HG03457 (cell line): ENCODE data around the gene TTC29.
"Not testable (repeated sequence)": the region's sequence is repeated elsewhere in the genome, so short reads cannot be mapped to it uniquely, and the experiment has no call there.

ENCODE experiments used
- ATAC-seq: cut with Tn5 transposase; IDR thresholded peaks from one replicate; pipeline ENCODE4 v1.9.1; 2021; ENCODE audit warnings: moderate number of reproducible peaks; ENCODE audit not compliant: unreplicated experiment

Gene TTC29

GRCh38 chr4:146857298-146857697, 88.4 kb downstream of the TTC29 start:
- no peak for ATAC-seq

DNA sequence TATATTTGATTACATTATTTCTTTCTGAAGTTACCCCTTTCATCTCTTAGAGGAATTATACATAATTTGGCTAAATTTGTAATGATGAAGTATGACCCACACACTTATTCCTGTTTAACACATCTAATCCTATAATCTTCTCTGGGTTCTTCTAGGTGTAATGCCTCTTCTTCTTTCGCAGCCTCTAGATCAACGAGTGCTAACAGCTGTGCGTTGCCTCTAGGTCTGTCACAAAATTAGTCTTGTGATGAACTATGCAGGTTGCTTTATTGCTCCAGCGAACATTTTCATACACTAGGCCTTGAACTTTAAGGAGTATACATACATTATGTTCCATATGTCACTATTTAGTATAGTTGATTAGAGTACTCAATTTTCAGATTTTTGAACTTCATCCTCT, 89.9 kb downstream of the TTC29 start:
- no peak for ATAC-seq

- ATAC-seq = no peak
These were observed 93.3 kb downstream of the TTC29 start for GRCh38 chr4:146852360-146852759.

DNA sequence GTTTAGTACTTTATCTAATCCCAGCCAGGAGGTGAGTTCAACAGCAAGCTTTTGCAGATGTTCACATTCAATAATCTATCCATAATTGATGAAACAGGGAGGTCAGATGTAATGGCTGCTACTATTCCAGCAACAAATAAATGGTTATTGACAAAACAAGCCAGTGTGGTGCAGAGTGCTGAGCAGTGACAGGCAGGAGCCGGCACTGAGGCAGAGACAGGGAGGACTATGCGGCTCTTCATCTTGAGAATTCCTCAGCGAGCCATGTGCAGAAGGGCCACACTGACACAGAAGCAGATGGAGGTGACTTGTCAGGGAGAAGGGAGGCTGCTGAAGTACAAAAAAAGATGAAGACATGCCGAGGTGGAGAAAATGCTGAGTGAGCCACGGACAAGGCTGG, 98.3 kb downstream of the TTC29 start:
- no peak for ATAC-seq

- no peak for ATAC-seq
These were observed 98.8 kb downstream of the TTC29 start for GRCh38 chr4:146846882-146847281.

DNA sequence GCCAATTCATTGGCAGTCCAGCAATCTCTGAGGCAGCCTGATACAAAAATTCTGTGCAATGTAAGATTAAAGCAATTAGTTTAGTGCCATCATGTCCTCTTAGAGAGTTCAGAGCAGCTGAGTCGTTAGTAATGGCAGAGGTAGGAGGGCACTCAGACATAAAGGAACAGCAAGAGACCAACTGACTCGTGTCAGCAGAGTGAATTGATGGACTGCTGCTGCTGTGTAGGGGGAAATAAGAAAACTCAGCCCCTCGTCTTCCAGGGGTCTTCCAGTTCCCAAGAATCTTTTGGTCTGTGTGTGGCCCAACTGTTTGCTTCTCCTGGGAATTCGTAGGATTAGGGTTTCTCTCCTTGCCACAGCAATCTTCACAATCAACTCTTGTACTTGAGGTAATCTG, 100.9 kb downstream of the TTC29 start:
- ATAC-seq = no peak

DNA sequence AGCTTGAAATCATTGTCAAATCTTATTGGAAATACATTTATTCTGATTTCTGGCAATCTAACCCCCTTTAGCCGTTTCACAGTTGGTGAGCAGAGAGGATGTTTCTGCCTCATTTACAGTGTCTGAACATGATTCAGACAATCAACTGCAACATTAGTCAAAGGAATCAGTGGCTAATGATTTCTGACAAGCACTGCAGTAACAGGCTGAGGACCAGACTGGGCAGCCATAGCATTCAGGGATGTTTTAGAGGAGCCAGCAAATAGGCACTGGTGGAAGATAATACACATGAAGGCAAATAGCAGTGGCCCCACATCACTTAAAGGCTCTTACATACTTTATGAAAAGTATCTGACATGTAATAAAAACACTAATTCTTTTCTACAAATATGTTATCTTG, 102.8 kb downstream of the TTC29 start:
- ATAC-seq = no peak

DNA sequence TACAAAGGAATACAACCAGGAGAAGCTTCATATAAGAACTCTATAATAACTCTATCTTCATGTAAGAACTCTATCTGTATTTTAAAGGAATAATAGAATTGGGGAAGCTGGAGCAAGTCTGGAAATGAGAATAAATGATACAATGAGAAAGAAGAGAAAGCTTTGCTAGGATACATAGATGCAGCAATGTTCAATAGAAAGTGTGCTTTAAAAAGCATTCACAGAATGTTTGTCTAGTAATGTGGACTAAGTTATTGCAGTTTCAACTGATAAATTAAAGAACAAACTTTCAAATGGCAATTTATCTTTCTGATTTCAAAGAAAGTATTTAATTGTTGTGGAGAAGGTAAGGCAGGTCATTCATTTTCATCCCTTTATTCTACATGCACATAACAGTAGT, 104.9 kb downstream of the TTC29 start:
- ATAC-seq = no peak

- ATAC-seq = no peak
These were observed 110.6 kb downstream of the TTC29 start for GRCh38 chr4:146835096-146835495.

DNA sequence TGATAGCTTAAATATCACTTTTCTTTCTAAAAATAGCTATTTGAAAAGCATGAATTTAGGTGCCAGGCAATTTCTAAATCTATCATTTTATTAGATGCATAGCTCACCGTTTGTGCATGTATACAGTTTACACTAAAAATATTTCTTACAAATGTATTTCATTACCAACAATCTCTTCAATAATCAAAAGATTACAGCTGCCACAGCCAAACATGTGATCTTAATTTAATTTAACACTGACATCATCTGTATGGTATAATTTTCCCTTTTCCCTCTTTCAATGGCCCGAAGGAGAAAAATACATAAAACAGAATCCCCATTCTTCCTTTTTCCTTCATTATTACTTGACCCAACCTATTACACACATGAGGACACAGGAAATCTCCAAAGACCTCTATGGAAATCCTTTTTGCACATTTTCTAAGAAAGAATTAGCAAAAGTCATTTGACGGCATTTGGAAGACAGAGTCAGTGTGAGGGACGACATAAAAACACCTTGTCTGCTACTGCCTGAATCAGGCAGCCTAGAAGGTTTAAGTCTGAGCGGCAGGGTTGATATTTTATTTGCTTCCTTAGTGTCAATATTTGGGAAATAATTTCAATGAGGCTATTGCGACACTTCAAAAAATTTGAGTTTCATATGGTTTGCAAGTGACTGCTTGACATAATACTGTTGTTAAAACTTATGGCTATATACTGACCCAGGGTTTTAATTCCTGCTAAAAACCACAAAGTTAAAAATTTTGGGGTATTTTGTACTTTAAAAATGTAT, 111.2 kb downstream of the TTC29 start:
- no peak for ATAC-seq

DNA sequence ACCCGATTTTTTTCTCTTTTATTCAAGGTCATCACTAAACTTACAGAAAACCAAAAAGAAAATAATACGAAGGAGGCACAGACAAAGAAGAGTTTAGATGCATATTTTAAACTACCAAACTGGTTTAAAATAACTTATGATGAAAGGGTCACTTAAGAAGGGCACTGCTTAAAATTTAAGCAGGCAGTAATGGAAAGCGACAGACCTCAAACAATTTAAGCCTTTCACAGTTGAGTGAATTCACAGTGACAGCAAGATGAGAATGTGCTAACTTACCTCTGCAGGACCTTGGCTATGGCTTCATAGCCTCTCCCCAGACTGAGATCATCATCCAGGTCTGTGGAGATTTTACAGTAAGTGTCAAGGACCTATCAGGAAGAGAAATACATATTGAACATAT, 112.1 kb downstream of the TTC29 start:
- no peak for ATAC-seq

DNA sequence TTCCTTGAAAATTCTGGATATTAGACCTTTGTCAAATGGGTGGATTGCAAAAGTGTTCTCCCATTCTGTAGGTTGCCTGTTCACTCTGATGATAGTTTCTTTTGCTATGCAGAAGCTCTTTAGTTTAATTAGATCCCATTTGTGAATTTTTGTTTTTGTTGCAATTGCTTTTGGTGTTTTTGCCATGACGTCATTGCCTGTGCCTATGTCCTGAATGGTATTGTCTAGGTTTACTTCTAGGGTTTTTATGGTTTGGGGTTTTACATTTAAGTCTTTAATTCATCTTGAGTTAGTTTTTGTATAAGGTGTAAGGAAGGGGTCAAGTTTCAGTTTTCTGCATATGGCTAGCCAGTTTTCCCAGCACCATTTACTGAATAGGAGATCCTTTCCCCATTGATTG, 122.7 kb downstream of the TTC29 start:
- ATAC-seq = not testable (repeated sequence)

- ATAC-seq = no peak
These were observed 130.9 kb downstream of the TTC29 start for GRCh38 chr4:146814750-146815149.

- no peak for ATAC-seq
These were observed 150.0 kb downstream of the TTC29 start for GRCh38 chr4:146795711-146796110.

GRCh38 chr4:146793727-146794126, 151.9 kb downstream of the TTC29 start:
- no peak for ATAC-seq

DNA sequence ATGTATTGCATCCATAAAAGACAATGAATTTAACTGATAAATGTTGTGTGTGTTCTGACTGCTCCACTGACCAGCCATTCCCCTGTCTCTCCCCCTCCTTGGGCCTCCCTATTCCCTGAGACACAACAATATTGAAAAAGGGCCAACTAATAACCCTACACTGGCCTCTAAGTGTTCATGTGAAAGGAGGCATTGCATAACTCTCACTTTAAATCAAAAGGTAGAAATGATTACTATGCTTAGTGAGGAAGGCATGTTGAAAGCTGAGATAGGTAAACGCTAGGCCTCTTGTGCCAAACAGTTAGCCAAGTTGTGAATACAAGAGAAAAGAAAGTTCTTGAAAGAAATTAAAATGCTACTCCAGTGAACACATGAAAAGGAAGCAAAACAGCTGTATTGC, 154.2 kb downstream of the TTC29 start:
- ATAC-seq = no peak

GRCh38 chr4:146790515-146790914, 155.1 kb downstream of the TTC29 start:
- no peak for ATAC-seq

DNA sequence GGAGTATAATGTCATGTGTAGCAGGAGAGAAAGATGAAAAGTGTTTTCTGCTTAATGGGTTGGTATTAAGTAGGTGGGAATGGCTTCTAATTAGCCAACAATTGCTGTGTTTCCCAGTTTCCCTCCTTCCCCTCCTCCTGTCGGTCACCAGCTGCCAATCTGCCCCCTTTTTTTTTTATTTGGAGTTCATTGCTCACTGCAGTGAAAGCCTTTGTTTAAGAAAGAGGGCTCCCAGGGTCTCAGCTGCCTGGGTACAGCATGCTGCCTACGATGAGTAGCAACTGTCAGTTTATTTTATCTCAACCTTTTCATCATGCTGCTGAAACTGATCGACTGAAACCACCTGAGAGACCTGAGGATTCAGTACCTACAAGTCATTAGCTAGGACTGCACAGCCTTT, 157.9 kb downstream of the TTC29 start:
- ATAC-seq = no peak

GRCh38 chr4:146776691-146777090, 169.0 kb downstream of the TTC29 start:
- ATAC-seq = no peak

DNA sequence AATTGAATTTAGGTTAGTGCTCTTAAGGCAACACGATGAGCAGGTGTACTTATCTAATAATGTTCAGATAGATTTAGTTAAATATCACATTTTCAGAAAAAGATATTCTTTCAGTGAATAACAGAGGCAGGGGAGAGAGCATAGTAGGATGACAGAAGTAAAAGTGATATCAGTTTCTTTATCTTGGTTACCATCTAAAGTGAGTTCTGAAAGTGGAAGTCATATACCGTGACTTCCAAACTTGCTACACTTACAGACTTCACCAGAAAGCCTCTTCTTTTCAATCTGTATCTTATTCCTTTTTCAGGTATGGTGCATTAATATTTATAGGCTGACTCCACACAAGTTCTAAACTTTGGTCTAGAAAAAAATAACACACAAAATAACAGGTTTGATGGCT, 182.1 kb downstream of the TTC29 start:
- no peak for ATAC-seq

- ATAC-seq = no peak
These were observed 183.6 kb downstream of the TTC29 start for GRCh38 chr4:146762016-146762415.

DNA sequence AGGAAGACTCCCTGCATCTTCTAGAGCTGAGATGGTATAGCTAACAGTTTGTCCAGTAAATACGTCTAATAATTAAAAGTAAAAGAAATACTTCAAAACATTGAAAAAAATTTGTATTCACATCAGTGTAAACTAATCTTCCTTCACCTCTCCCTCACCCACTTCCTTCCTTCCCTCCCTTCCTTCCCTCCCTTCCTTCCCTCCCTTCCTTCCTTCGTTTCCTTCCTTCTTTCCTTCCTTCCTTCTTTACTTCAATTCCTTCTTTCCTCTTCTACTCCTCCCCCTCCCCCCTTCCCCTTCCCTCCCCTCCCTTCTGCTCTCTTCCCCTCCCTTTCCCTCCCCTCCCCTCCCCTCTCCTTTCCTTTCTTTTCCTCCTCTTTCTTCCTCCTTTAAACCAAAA, 203.2 kb downstream of the TTC29 start:
- no peak for ATAC-seq

- no peak for ATAC-seq
These were observed 206.5 kb downstream of the TTC29 start for GRCh38 chr4:146739182-146739581.
